CD4-positive, alpha-beta memory T cell (primary cell): ENCODE measurements around the gene DHX35. TPM values are rescaled to one million over a fixed set of nuclear protein-coding genes. Genes with fewer than 3 reads are reported as not detected.
A peak's percentile ranks its signal among the peaks of the same experiment; 100 is the strongest.

Source experiments
- CTCF ChIA-PET: fragments of 350-600 bp; sonication (Branson Sonifier 250); formaldehyde crosslinking; loops from one replicate; lab custom pipeline; 2021; ENCODE audit warnings: inconsistent platforms; ENCODE audit not compliant: partially characterized antibody; lab: Charles Lee
- POLR2A ChIA-PET: fragments of 350-600 bp; sonication (Branson Sonifier 250); formaldehyde crosslinking; loops from one replicate; lab custom pipeline; 2021; ENCODE audit not compliant: partially characterized antibody; lab: Charles Lee
- DNase-seq, 5 donors: peaks; one replicate each; pipeline versions ENCODE4 v3.0.0 to v3.0.0-alpha.2; 2020 to 2022; ENCODE audit warnings: mixed read lengths in 1 of 5
- H3K27ac ChIP-seq: one replicate; pipeline ENCODE4 v1.7.0; 2013; ENCODE audit warnings: low read depth, low read length
- H3K27me3 ChIP-seq: 2 replicates; pipeline ENCODE4 v1.7.0; 2013; ENCODE audit warnings: mild to moderate bottlenecking, low read length, moderate library complexity; ENCODE audit not compliant: insufficient read depth
- H3K36me3 ChIP-seq: 2 replicates; pipeline ENCODE4 v1.7.0; 2013; ENCODE audit warnings: mild to moderate bottlenecking, low read length, moderate library complexity; ENCODE audit not compliant: insufficient read depth
- H3K4me1 ChIP-seq: 2 replicates; pipeline ENCODE4 v1.7.0; 2013; ENCODE audit warnings: mild to moderate bottlenecking, low read length, moderate library complexity; ENCODE audit not compliant: insufficient read depth
- H3K4me3 ChIP-seq, 2 donors: one replicate each; pipeline ENCODE4 v1.7.0; 2013; ENCODE audit warnings: low read length in 2 of 2, mild to moderate bottlenecking in 1 of 2
- H3K9me3 ChIP-seq, 2 donors: one replicate each; pipeline ENCODE4 v1.7.0; 2013; ENCODE audit warnings: low read length in 2 of 2, control low read depth in 1 of 2; ENCODE audit not compliant: control insufficient read depth in 1 of 2
- H3K27ac Mint-ChIP-seq, 7 donors: one replicate each; pipeline ENCODE4 v1.8.0; 2020 to 2021; ENCODE audit warnings: mixed read lengths in 7 of 7, mild to moderate bottlenecking in 6 of 7, inconsistent platforms in 3 of 7, moderate library complexity in 3 of 7
- H3K27me3 Mint-ChIP-seq, 2 donors: one replicate each; pipeline ENCODE4 v1.8.0; 2020 to 2021; ENCODE audit warnings: mixed read lengths in 2 of 2
- H3K36me3 Mint-ChIP-seq, 2 donors: one replicate each; pipeline ENCODE4 v1.8.0; 2020 to 2021; ENCODE audit warnings: mixed read lengths in 2 of 2, inconsistent platforms in 1 of 2, mild to moderate bottlenecking in 1 of 2
- H3K4me1 Mint-ChIP-seq, 4 donors: one replicate each; pipeline ENCODE4 v1.8.0; 2020 to 2021; ENCODE audit warnings: mixed read lengths in 4 of 4, mild to moderate bottlenecking in 1 of 4
- H3K4me3 Mint-ChIP-seq, 8 donors: one replicate each; pipeline ENCODE4 v1.8.0; 2020 to 2021; ENCODE audit warnings: mixed read lengths in 8 of 8, mild to moderate bottlenecking in 7 of 8, moderate library complexity in 6 of 8, inconsistent platforms in 3 of 8
- H3K9me3 Mint-ChIP-seq, 8 donors: one replicate each; pipeline ENCODE4 v1.8.0; 2020 to 2021; ENCODE audit warnings: mixed read lengths in 8 of 8, mild to moderate bottlenecking in 5 of 8, inconsistent platforms in 3 of 8, moderate library complexity in 1 of 8
- intact Hi-C: fragments of 100-400 bp; cut with micrococcal nuclease; formaldehyde crosslinking; loops from one replicate; pipeline ENCODE4 v1.15.1; 2023
- polyA plus RNA-seq, 2 donors: library from polyadenylated mRNA; unstranded; fragments of 300-500 nt; fragmentation: Illumina TruSeq; gene quantifications; one replicate each; pipeline ENCODE4 v1.2.3, GENCODE V29; 2021
- total RNA-seq, 2 experiments: library from RNA; stranded (reverse); gene quantifications; one replicate each; pipeline ENCODE4 v1.2.3, GENCODE V29; 2021

The DHX35 gene
- total and polyA plus RNA-seq, 4 experiments from 2014 or later: 2.7 to 11.8 (median 10.0) TPM

DNA sequence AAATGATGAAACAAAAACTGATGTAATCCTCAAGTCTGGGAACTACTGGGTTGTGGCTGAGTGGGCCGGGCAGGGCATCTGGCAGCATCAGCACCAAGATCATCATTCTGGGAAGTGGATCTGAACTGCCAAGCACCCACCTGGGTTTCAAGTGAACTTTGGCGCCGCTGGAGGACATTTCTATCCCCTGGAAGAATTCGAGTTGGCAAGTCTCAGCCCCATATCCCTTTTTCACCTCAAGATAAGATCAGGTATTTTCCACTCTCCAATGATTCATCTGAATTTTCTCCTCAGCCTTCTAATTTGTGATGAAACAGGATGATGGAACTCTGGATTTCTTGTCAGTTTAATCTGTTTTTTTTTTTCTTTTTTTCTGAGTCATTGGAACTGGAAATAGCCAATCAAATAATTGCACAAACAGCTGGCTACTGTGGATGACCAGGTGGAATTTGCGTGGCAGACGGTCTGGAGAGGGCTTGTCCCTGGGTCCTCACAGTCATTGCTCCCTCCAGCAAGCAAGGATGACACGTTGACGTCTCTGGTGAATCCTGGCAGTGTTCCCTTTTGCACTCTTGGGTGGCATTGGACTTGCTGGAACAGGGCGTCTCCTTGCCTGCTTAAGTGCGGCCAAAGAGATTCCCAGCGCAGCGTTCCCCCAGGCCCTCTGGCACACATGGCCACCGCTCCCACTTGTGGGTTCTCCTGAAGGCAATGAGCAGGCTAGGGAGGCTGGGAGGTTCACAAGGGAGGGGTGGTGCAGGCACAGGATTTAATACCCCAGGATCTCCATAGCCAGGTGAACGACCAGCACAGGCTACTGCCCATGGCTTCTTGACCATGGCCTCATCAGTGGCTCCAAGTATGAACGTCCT, 80.4 kb downstream of the DHX35 start:
- Histone ChIP-seq H3K4me3 (no peak overlapping the region), H3K27me3 (no peaks in the 10 kb centered on the region), H3K4me1 (no peaks in the 10 kb centered on the region), H3K9me3 (no peaks in the 10 kb centered on the region), H3K27ac (no peak overlapping the region), H3K36me3 (peaks cover 9% of the 10 kb centered on the region)
- Mint-ChIP-seq H3K36me3 (peaks cover 34 to 50% of the 10 kb centered on the region in 2 donors), H3K27me3 (no peaks in the 10 kb centered on the region), H3K27ac (no peak overlapping the region), H3K4me3 (peak overlapping the region in 1 of 8 donors; percentile 31), H3K4me1 (no peaks in the 10 kb centered on the region), H3K9me3 (no peaks in the 10 kb centered on the region)
- ChIA-PET POLR2A (no interaction called here), CTCF (interaction anchor here (8.1 kb wide), 1 partner anchor 7 kb away, joined by 60 read pairs; no protein-coding TSS in a partner anchor)
- intact Hi-C loops: no loop called here
- DNase-seq: no peak

DNA sequence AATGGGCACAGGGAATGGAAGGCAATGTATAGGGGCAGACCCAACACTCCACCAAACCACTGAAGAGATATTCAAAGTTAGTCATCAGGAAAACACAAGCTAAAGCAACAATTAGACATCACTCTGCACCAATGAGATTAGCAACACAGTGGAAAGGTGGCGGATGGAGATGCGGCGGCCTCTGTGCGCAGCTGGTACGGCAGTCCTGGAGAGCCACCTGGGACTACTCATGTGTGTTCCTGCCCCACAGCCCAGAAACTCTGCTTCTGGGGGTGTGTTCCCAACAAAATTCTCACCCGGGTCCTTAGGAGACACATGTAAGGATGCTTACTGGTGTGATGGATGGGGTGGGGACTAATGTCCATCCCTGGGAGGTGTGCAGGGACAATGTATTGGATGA, 82.4 kb downstream of the DHX35 start:
- peaks cover 1% of the 10 kb centered on the region for H3K4me1 ChIP-seq
- Mint-ChIP-seq H3K4me1 (peaks cover under 1 to 6% (median 1%) of the 10 kb centered on the region in 4 donors), H3K27ac (peak overlapping the region in 4 of 7 donors; percentile 36 to 79 (median 70)), H3K36me3 (peaks cover 16 to 32% of the 10 kb centered on the region in 2 donors), H3K27me3 (no peaks in the 10 kb centered on the region), H3K9me3 (no peaks in the 10 kb centered on the region), H3K4me3 (no peak overlapping the region)
- no peak for DNase-seq
- ChIA-PET POLR2A (no interaction called here), CTCF (interaction anchor here (1.7 to 9.6 kb wide), 2 partner anchors 34 to 395 kb away, joined by 3 to 348 read pairs; no protein-coding TSS in a partner anchor)
- no peak overlapping the region for H3K27ac ChIP-seq
- no peaks in the 10 kb centered on the region for H3K9me3 ChIP-seq
- H3K27me3 ChIP-seq: no peaks in the 10 kb centered on the region
- intact Hi-C loops: no loop called here
- no peak overlapping the region for H3K4me3 ChIP-seq
- no peaks in the 10 kb centered on the region for H3K36me3 ChIP-seq

- intact Hi-C loops: no loop called here
- H3K4me1 Mint-ChIP-seq: peaks cover 6 to 10% (median 8%) of the 10 kb centered on the region in 4 donors
- ChIA-PET POLR2A (no interaction called here), CTCF (interaction anchor here (0.7 to 9.6 kb wide), 4 partner anchors 9 to 152 kb away, joined by 3 to 348 read pairs (median 4); partner anchors contain the start of gene DHX35)
- Histone ChIP-seq H3K27ac (no peak overlapping the region), H3K4me1 (peaks cover 10% of the 10 kb centered on the region), H3K36me3 (no peaks in the 10 kb centered on the region), H3K9me3 (no peaks in the 10 kb centered on the region), H3K4me3 (no peak overlapping the region), H3K27me3 (no peaks in the 10 kb centered on the region)
- no peaks in the 10 kb centered on the region for H3K27me3 Mint-ChIP-seq
- DNase-seq: no peak
- H3K36me3 Mint-ChIP-seq: peaks cover 16 to 20% of the 10 kb centered on the region in 2 donors
- H3K9me3 Mint-ChIP-seq: no peaks in the 10 kb centered on the region
- no peak overlapping the region for H3K4me3 Mint-ChIP-seq
- H3K27ac Mint-ChIP-seq: no peak overlapping the region
These were observed 83.5 kb downstream of the DHX35 start for GRCh38 chr20:39045676-39046075.

- H3K4me1 Mint-ChIP-seq: peaks cover 6 to 12% (median 9%) of the 10 kb centered on the region in 4 donors
- intact Hi-C loops: no loop called here
- H3K27me3 Mint-ChIP-seq: no peaks in the 10 kb centered on the region
- Histone ChIP-seq H3K4me3 (no peak overlapping the region), H3K4me1 (peaks cover 11% of the 10 kb centered on the region), H3K36me3 (no peaks in the 10 kb centered on the region), H3K27ac (no peak overlapping the region), H3K9me3 (no peaks in the 10 kb centered on the region), H3K27me3 (no peaks in the 10 kb centered on the region)
- H3K4me3 Mint-ChIP-seq: no peak overlapping the region
- POLR2A ChIA-PET: no interaction called here
- H3K9me3 Mint-ChIP-seq: no peaks in the 10 kb centered on the region
- CTCF ChIA-PET: interaction anchor here (0.6 to 9.6 kb wide), 13 partner anchors 9 to 414 kb away, joined by 3 to 348 read pairs (median 14); no protein-coding TSS in a partner anchor
- no peak overlapping the region for H3K27ac Mint-ChIP-seq
- H3K36me3 Mint-ChIP-seq: peaks cover 7 to 8% of the 10 kb centered on the region in 2 donors
- no peak for DNase-seq
These were observed 85.4 kb downstream of the DHX35 start for GRCh38 chr20:39047417-39047985.

DNA sequence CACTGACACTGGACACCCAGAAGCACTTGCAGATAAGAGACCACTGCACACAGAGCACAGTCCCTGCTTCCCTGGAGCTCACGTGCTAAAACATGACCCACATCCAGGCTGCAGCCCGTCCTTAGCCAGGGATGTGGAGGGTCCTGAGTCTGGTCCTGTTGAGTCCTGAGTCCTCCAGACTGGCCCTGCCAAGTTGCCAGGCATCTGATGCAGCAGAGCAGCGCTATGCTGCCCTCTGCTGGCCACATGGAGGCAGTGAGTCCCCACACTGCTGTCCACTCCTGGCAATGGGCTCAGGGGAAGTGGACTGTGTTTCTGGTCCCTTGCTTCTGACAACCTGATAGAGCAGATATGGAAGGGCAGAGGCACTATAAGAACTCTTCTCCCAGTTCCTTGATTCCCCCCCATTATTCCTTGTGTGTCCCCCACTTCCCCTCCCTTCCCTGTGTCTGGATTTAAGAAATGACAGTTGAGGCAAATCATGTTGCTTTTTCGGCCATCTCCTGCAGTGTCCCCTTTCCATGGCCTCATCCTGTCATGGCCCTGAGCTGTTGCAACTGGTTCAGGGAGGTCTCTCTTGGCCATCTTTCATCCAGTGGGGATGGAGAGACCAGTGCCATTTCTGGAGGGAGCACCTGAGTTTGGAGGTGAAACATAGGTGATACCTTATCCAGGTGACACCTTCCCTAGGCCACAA, 86.0 kb downstream of the DHX35 start:
- H3K9me3 Mint-ChIP-seq: no peaks in the 10 kb centered on the region
- POLR2A ChIA-PET: interaction anchor here (2.9 kb wide), 1 partner anchor 33 kb away, joined by 15 read pairs; no protein-coding TSS in a partner anchor
- H3K36me3 ChIP-seq: no peaks in the 10 kb centered on the region
- H3K9me3 ChIP-seq: no peaks in the 10 kb centered on the region
- CTCF ChIA-PET: interaction anchor here (0.6 to 9.6 kb wide), 34 partner anchors 10 to 1915 kb away, joined by 3 to 348 read pairs (median 7); partner anchors contain the start of genes DHX35 and FAM83D
- H3K27me3 ChIP-seq: no peaks in the 10 kb centered on the region
- H3K4me1 ChIP-seq: peaks cover 11% of the 10 kb centered on the region
- peaks cover 6 to 12% (median 9%) of the 10 kb centered on the region in 4 donors for H3K4me1 Mint-ChIP-seq
- peaks cover 4 to 6% of the 10 kb centered on the region in 2 donors for H3K36me3 Mint-ChIP-seq
- H3K27ac Mint-ChIP-seq: peak overlapping the region in 4 of 7 donors; percentile 36 to 80 (median 65)
- DNase-seq: peak; percentile 57 to 67 (median 60)
- no peaks in the 10 kb centered on the region for H3K27me3 Mint-ChIP-seq
- intact Hi-C loops: loop anchor here (1.0 kb wide), 2 partner anchors 122 to 402 kb away; partner anchors contain the start of gene FAM83D
- H3K4me3 ChIP-seq: no peak overlapping the region
- no peak overlapping the region for H3K27ac ChIP-seq
- peak overlapping the region in 7 of 8 donors; percentile 22 to 82 (median 69) for H3K4me3 Mint-ChIP-seq

- DNase-seq: no peak
- Mint-ChIP-seq H3K4me3 (peak overlapping the region in 2 of 8 donors; percentile 20 to 83), H3K27me3 (peaks cover 0 to 3% of the 10 kb centered on the region in 2 donors), H3K36me3 (no peaks in the 10 kb centered on the region), H3K4me1 (peaks cover 6 to 12% (median 9%) of the 10 kb centered on the region in 4 donors), H3K9me3 (no peaks in the 10 kb centered on the region), H3K27ac (peak overlapping the region in 2 of 7 donors; percentile 92 to 93)
- ChIA-PET POLR2A (interaction anchor here (0.7 to 2.9 kb wide), 6 partner anchors 32 to 326 kb away, joined by 3 to 15 read pairs (median 4); partner anchors contain the start of genes DHX35 and FAM83D), CTCF (interaction anchor here (0.6 to 9.6 kb wide), 45 partner anchors 10 to 1914 kb away, joined by 3 to 348 read pairs (median 6); partner anchors contain the start of genes DHX35 and FAM83D)
- H3K4me3 ChIP-seq: no peak overlapping the region
- no peaks in the 10 kb centered on the region for H3K9me3 ChIP-seq
- no peaks in the 10 kb centered on the region for H3K36me3 ChIP-seq
- H3K27me3 ChIP-seq: no peaks in the 10 kb centered on the region
- H3K27ac ChIP-seq: no peak overlapping the region
- H3K4me1 ChIP-seq: peaks cover 11% of the 10 kb centered on the region
- intact Hi-C loops: no loop called here
These were observed 87.0 kb downstream of the DHX35 start for GRCh38 chr20:39049148-39049547.
